CD14-positive monocyte (primary cell): ENCODE results near the gene M6PR. TPM values are rescaled to one million over a fixed set of nuclear protein-coding genes. Genes with fewer than 3 reads are reported as not detected.
"Not testable (repeated sequence)": the region's sequence is repeated elsewhere in the genome, so short reads cannot be mapped to it uniquely, and the experiment has no call there.

Source experiments
- DNase-seq, 3 donors: peaks; one replicate each; pipeline ENCODE4 v3.0.0-alpha.2; 2011 to 2022
- H2AFZ ChIP-seq: 2 replicates; pipeline ENCODE4 v1.6.0; 2012; ENCODE audit warnings: mild to moderate bottlenecking, low read depth, low read length, inconsistent platforms; ENCODE audit not compliant: insufficient read depth, poor library complexity, severe bottlenecking
- H3K27ac ChIP-seq, 2 donors: 1 replicate in 1 of 2; 2 replicates in 1 of 2; pipeline ENCODE4 v1.5.1; 2012 to 2013; ENCODE audit warnings: low read length in 2 of 2, control low read depth in 1 of 2, inconsistent platforms in 1 of 2, low read depth in 1 of 2, mild to moderate bottlenecking in 1 of 2
- H3K27me3 ChIP-seq, 2 donors: one replicate each; pipeline versions ENCODE4 v1.6.0 to v1.6.1; 2011 to 2013; ENCODE audit warnings: low read length in 2 of 2; ENCODE audit not compliant: control insufficient read depth in 2 of 2, insufficient read depth in 2 of 2
- H3K36me3 ChIP-seq, 2 donors: replicated peaks in 1 of 2; 1 replicate in 1 of 2; 2 replicates in 1 of 2; pipeline versions ENCODE4 v1.5.1 to v1.6.1; 2012 to 2013; ENCODE audit warnings: low read length in 2 of 2, control low read depth in 1 of 2, inconsistent platforms in 1 of 2, mild to moderate bottlenecking in 1 of 2; ENCODE audit not compliant: insufficient read depth in 2 of 2, control insufficient read depth in 1 of 2
- H3K4me1 ChIP-seq, 2 donors: 1 replicate in 1 of 2; 2 replicates in 1 of 2; pipeline versions ENCODE4 v1.5.1 to v1.6.1; 2012 to 2013; ENCODE audit warnings: low read length in 2 of 2, control low read depth in 1 of 2, inconsistent platforms in 1 of 2, mild to moderate bottlenecking in 1 of 2, moderate library complexity in 1 of 2; ENCODE audit not compliant: insufficient read depth in 2 of 2, control insufficient read depth in 1 of 2
- H3K4me2 ChIP-seq: replicated peaks from 2 replicates; pipeline ENCODE3; 2012; ENCODE audit warnings: low read length, moderate library complexity, mild to moderate bottlenecking; ENCODE audit not compliant: poor library complexity, severe bottlenecking; ENCODE audit errors: extremely low read depth
- H3K4me3 ChIP-seq, 3 experiments: fragments of 200-600 bp in 1 of 3; sonication (generic) in 1 of 3; replicated peaks in 1 of 3; 1 replicate in 2 of 3; 2 replicates in 1 of 3; pipeline ENCODE4 v1.5.1; 2011 to 2013; ENCODE audit warnings: low read length in 3 of 3, mild to moderate bottlenecking in 3 of 3, control low read depth in 2 of 3, low read depth in 2 of 3, inconsistent platforms in 1 of 3, moderate library complexity in 1 of 3
- H3K79me2 ChIP-seq: 2 replicates; pipeline ENCODE4 v1.6.0; 2012; ENCODE audit warnings: mild to moderate bottlenecking, control low read depth, inconsistent platforms, low read length, moderate library complexity; ENCODE audit not compliant: insufficient read depth
- H3K9ac ChIP-seq: 2 replicates; pipeline ENCODE4 v1.6.0; 2017; ENCODE audit warnings: low read length, mild to moderate bottlenecking; ENCODE audit not compliant: insufficient read depth, poor library complexity, severe bottlenecking
- H3K9me3 ChIP-seq, 2 donors: replicated peaks in 1 of 2; 1 replicate in 1 of 2; 2 replicates in 1 of 2; pipeline versions ENCODE4 v1.5.1 to v1.6.1; 2012 to 2013; ENCODE audit warnings: low read length in 2 of 2, control low read depth in 1 of 2; ENCODE audit not compliant: control insufficient read depth in 1 of 2, insufficient read depth in 1 of 2
- H4K20me1 ChIP-seq: 2 replicates; pipeline ENCODE4 v1.6.0; 2012; ENCODE audit warnings: mild to moderate bottlenecking, low read length, control low read depth, moderate library complexity; ENCODE audit not compliant: insufficient read depth
- H3K27ac Mint-ChIP-seq, 7 donors: one replicate each; pipeline ENCODE4 v1.8.0; 2020; ENCODE audit warnings: mild to moderate bottlenecking in 7 of 7, mixed read lengths in 7 of 7, moderate library complexity in 6 of 7, inconsistent platforms in 2 of 7
- H3K27me3 Mint-ChIP-seq, 3 donors: one replicate each; pipeline ENCODE4 v1.8.0; 2021 to 2022; ENCODE audit warnings: low read depth in 3 of 3, mild to moderate bottlenecking in 3 of 3, mixed read lengths in 3 of 3, moderate library complexity in 3 of 3, inconsistent platforms in 1 of 3
- H3K36me3 Mint-ChIP-seq, 2 donors: one replicate each; pipeline ENCODE4 v1.8.0; 2020; ENCODE audit warnings: mixed read lengths in 2 of 2, inconsistent platforms in 1 of 2, mild to moderate bottlenecking in 1 of 2
- H3K4me1 Mint-ChIP-seq: one replicate; pipeline ENCODE4 v1.8.0; 2020; ENCODE audit warnings: mild to moderate bottlenecking, mixed read lengths
- H3K4me3 Mint-ChIP-seq, 2 donors: one replicate each; pipeline ENCODE4 v1.8.0; 2020; ENCODE audit warnings: mild to moderate bottlenecking in 2 of 2, mixed read lengths in 2 of 2, moderate library complexity in 1 of 2
- H3K9me3 Mint-ChIP-seq, 7 donors: one replicate each; pipeline ENCODE4 v1.8.0; 2020 to 2022; ENCODE audit warnings: mixed read lengths in 7 of 7, mild to moderate bottlenecking in 6 of 7, moderate library complexity in 6 of 7, inconsistent platforms in 2 of 7
- WGBS: methylation state at CpG from one replicate; pipeline ENCODE4 v1.1.5; 2013; ENCODE audit warnings: missing lambda C conversion rate; ENCODE audit not compliant: insufficient coverage; 5-methylcytosine and 5-hydroxymethylcytosine counted together
- intact Hi-C, 2 donors: fragments of 100-400 bp; cut with micrococcal nuclease; formaldehyde crosslinking; loops; one replicate each; pipeline versions ENCODE4 v1.15.0 to v1.15.1; 2023
- polyA plus RNA-seq, 3 donors: library from polyadenylated mRNA; depleted of rRNA in 1 of 3; unstranded in 2 of 3; stranded (reverse) in 1 of 3; fragments of 300-500 nt in 2 of 3; fragments of >200 nt in 1 of 3; fragmentation: Illumina TruSeq in 2 of 3; gene quantifications; 1 replicate in 2 of 3; 2 replicates in 1 of 3; pipeline ENCODE4 v1.2.3, GENCODE V29; 2012 to 2021
- TF ChIP-seq, protein P1 (sequence below): fragments of 200-600 bp; IDR thresholded peaks from one replicate; pipeline ENCODE4 v1.8.0; 2022; ENCODE audit warnings: antibody characterized with exemption, mild to moderate bottlenecking

M6PR gene
- polyA plus RNA-seq, 3 donors: 158 to 285 (median 268) TPM

DNA sequence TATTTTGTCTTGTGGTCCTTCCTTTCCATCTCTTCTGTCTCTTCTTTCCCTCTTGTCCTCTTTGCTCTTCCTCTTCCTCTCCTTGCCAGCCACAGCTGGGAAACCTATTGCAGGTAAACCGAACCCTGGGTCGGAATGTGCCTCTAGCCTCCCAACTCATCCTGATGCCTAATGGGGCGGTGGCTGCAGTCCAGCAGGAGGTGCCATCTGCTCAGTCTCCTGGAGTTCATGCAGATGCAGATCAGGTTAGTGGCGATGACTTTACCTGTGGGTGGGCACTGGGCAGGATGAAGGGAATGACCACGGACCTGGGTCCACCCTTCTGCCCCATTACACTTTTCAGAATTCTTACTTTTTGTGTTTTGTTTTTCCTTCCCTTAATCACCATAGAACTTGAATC is 26.9 kb downstream of the M6PR start:
- intact Hi-C loops: no loop called here
- no peak overlapping the region for H3K4me3 ChIP-seq
- WGBS: no CpG with 5 or more reads among the region's 5 CpGs
- no peak overlapping the region for H3K4me3 Mint-ChIP-seq
- H3K27me3 ChIP-seq: no peaks in the 10 kb centered on the region
- H4K20me1 ChIP-seq: no peaks in the 10 kb centered on the region
- H3K4me1 ChIP-seq: no peaks in the 10 kb centered on the region
- peak overlapping the region in 1 of 7 donors; percentile 19 for H3K27ac Mint-ChIP-seq
- H3K9ac ChIP-seq: no peak overlapping the region
- H3K9me3 ChIP-seq: no peaks in the 10 kb centered on the region
- no peaks in the 10 kb centered on the region for H3K36me3 ChIP-seq
- no peak for DNase-seq
- no peak overlapping the region for H3K4me2 ChIP-seq
- H3K9me3 Mint-ChIP-seq: no peaks in the 10 kb centered on the region
- no peaks in the 10 kb centered on the region for H3K27me3 Mint-ChIP-seq
- H3K4me1 Mint-ChIP-seq: no peaks in the 10 kb centered on the region
- H3K27ac ChIP-seq: no peak overlapping the region
- no peak overlapping the region for H2AFZ ChIP-seq
- H3K79me2 ChIP-seq: no peaks in the 10 kb centered on the region
- peaks cover 0 to 3% of the 10 kb centered on the region in 2 donors for H3K36me3 Mint-ChIP-seq
- TF ChIP-seq, protein P1, sequence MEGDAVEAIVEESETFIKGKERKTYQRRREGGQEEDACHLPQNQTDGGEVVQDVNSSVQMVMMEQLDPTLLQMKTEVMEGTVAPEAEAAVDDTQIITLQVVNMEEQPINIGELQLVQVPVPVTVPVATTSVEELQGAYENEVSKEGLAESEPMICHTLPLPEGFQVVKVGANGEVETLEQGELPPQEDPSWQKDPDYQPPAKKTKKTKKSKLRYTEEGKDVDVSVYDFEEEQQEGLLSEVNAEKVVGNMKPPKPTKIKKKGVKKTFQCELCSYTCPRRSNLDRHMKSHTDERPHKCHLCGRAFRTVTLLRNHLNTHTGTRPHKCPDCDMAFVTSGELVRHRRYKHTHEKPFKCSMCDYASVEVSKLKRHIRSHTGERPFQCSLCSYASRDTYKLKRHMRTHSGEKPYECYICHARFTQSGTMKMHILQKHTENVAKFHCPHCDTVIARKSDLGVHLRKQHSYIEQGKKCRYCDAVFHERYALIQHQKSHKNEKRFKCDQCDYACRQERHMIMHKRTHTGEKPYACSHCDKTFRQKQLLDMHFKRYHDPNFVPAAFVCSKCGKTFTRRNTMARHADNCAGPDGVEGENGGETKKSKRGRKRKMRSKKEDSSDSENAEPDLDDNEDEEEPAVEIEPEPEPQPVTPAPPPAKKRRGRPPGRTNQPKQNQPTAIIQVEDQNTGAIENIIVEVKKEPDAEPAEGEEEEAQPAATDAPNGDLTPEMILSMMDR: no peak

DNA sequence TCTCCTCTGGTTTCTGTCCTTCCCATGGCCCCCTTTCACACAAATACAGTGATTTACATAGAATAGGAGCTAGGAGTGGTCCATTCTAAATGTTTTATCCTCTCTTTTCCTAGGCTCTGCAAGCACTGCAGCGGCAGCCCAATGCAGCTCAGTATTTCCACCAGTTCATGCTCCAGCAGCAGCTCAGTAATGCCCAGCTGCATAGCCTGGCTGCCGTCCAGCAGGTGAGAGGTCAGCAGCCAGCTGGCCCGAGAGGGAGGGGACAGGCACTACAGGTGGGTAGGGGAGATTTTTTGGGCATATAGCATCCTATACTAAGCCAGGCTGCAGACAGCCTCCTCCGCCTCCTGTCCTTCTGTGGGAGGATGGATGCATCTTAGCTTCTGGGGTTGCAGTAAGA is 29.8 kb downstream of the M6PR start:
- 100% methylated on average over 1 of the region's 4 CpGs for WGBS

More for the DNA sequence above, 29.8 kb downstream of the M6PR start:
- H3K4me2 ChIP-seq, H3K36me3 ChIP-seq, intact Hi-C loops, H2AFZ ChIP-seq, H3K4me3 Mint-ChIP-seq, H3K9me3 Mint-ChIP-seq, H3K4me3 ChIP-seq, H3K79me2 ChIP-seq, H3K9me3 ChIP-seq, DNase-seq, H3K36me3 Mint-ChIP-seq, H3K27ac Mint-ChIP-seq, H3K27ac ChIP-seq, H3K4me1 Mint-ChIP-seq, H3K9ac ChIP-seq, H4K20me1 ChIP-seq, H3K27me3 Mint-ChIP-seq, H3K27me3 ChIP-seq: not testable (repeated sequence)
- peaks cover 6 to 11% of the 10 kb centered on the region in 2 donors for H3K4me1 ChIP-seq
